K562 (cell line): ENCODE data around the gene ANO1. TPM values are rescaled to one million over a fixed set of nuclear protein-coding genes. Genes with fewer than 3 reads are reported as not detected.

ENCODE experiments used
- ATAC-seq: fragments of 200-7000 bp; cut with Tn5 transposase; 3 replicates; pipeline ENCODE4 v1.9.1; 2020; ENCODE audit warnings: moderate library complexity
- BruUV-seq: library from RNA; stranded (reverse); fragments of 400-500 nt; replicated peaks from 2 replicates; lab custom pipeline; 2021; lab: Mats Ljungman, UMichigan
- CTCF ChIA-PET: fragments of 300-600 bp; formaldehyde crosslinking; extraction: SDS; loops from one replicate; lab custom pipeline; 2021; ENCODE audit warnings: low intra/inter-chr PET ratio; lab: Yijun Ruan, JAX
- POLR2A ChIA-PET: fragments of 300-600, 350-650 bp; sonication (Branson Sonifier 250); formaldehyde crosslinking; extraction: SDS; loops from one replicate; lab custom pipeline; 2021; ENCODE audit warnings: antibody characterized with exemption, inconsistent platforms; lab: Yijun Ruan, JAX
- DNase-seq, 4 experiments: peaks; one replicate each; pipeline versions ENCODE4 v3.0.0 to v3.0.0-alpha.2; 2011 to 2018; ENCODE audit warnings: low spot score in 3 of 4, mixed read lengths in 3 of 4; ENCODE audit errors: extremely low read depth in 1 of 4
- FAIRE-seq: peaks from 2 replicates; lab custom pipeline; 2011; peaks lifted over from hg19 to GRCh38; lab: Jason Lieb, UNC
- H2AFZ ChIP-seq: 2 replicates; pipeline ENCODE4 v1.6.0; 2011; ENCODE audit warnings: low read depth, low read length, control low read depth, inconsistent platforms
- H3K27ac ChIP-seq: fragments of 200-600 bp; 3 replicates; pipeline ENCODE4 v1.8.0; 2011; ENCODE audit warnings: low read depth, mild to moderate bottlenecking, control low read depth, inconsistent platforms, low read length, moderate library complexity, mixed read lengths; ENCODE audit errors: extremely low read depth
- H3K27me3 ChIP-seq, 2 experiments: fragments of 300-600 bp in 1 of 2; 2 replicates in 1 of 2; 3 replicates in 1 of 2; pipeline versions ENCODE4 v1.6.0 to v1.8.0; 2011; ENCODE audit warnings: inconsistent platforms in 2 of 2, low read length in 2 of 2, mild to moderate bottlenecking in 1 of 2, mixed read lengths in 1 of 2, moderate library complexity in 1 of 2; ENCODE audit not compliant: control insufficient read depth in 2 of 2, insufficient read depth in 2 of 2
- H3K36me3 ChIP-seq: fragments of 300-600 bp; 3 replicates; pipeline ENCODE4 v1.8.0; 2011; ENCODE audit warnings: mild to moderate bottlenecking, low read length, inconsistent platforms; ENCODE audit not compliant: control insufficient read depth, insufficient read depth
- H3K4me1 ChIP-seq, 2 experiments: fragments of 200-600 bp in 1 of 2; replicated peaks in 1 of 2; 2 replicates in 1 of 2; 3 replicates in 1 of 2; pipeline versions ENCODE4 v1.5.1 to v1.8.0; 2011; ENCODE audit warnings: inconsistent platforms in 2 of 2, low read length in 2 of 2, mild to moderate bottlenecking in 1 of 2, mixed read lengths in 1 of 2, moderate library complexity in 1 of 2; ENCODE audit not compliant: control insufficient read depth in 2 of 2, insufficient read depth in 2 of 2
- H3K4me2 ChIP-seq: 2 replicates; pipeline ENCODE4 v1.6.1; 2011; ENCODE audit warnings: low read length, control low read depth, inconsistent platforms, mixed read lengths; ENCODE audit not compliant: insufficient read depth
- H3K4me3 ChIP-seq: fragments of 200-600 bp; sonication (generic), shearing (Covaris generic); 2 replicates; pipeline ENCODE4 v1.5.1; 2016; ENCODE audit warnings: control low read depth, inconsistent platforms
- H3K79me2 ChIP-seq: fragments of 200-600 bp; 3 replicates; pipeline ENCODE4 v1.8.0; 2011; ENCODE audit warnings: low read length, inconsistent platforms; ENCODE audit not compliant: control insufficient read depth, insufficient read depth
- H3K9ac ChIP-seq, 2 experiments: 2 replicates each; pipeline versions ENCODE4 v1.6.0 to v1.6.1; 2011; ENCODE audit warnings: low read depth in 2 of 2, low read length in 2 of 2, control low read depth in 1 of 2, inconsistent platforms in 1 of 2, mild to moderate bottlenecking in 1 of 2, mixed read lengths in 1 of 2; ENCODE audit not compliant: insufficient read depth in 1 of 2
- H3K9me1 ChIP-seq: one replicate; pipeline ENCODE4 v1.6.0; 2011; ENCODE audit warnings: inconsistent platforms, mild to moderate bottlenecking, low read length, moderate library complexity; ENCODE audit not compliant: control insufficient read depth, insufficient read depth
- H3K9me3 ChIP-seq: replicated peaks from 2 replicates; pipeline ENCODE4 v1.5.1; 2011; ENCODE audit warnings: low read depth, low read length, inconsistent platforms; ENCODE audit not compliant: control insufficient read depth, insufficient read depth
- H4K20me1 ChIP-seq: replicated peaks from 2 replicates; pipeline ENCODE4 v1.6.1; 2011; ENCODE audit warnings: low read length, inconsistent platforms, mixed read lengths; ENCODE audit not compliant: control insufficient read depth, insufficient read depth
- ATF3 ChIP-seq, 2 experiments: fragments of 450-650 bp in 1 of 2; sonication (generic) in 1 of 2; formaldehyde crosslinking in 1 of 2; IDR thresholded peaks in 1 of 2; conservative IDR thresholded peaks in 1 of 2; 2 replicates each; pipeline versions ENCODE4 v1.6.1 to v1.8.1; 2016 to 2023; ENCODE audit warnings: mild to moderate bottlenecking in 2 of 2, moderate library complexity in 2 of 2, inconsistent platforms in 1 of 2, missing genetic modification reagents in 1 of 2
- ATF7 ChIP-seq: fragments of 450-650 bp; IDR thresholded peaks from 2 replicates; pipeline ENCODE4 v1.7.1; 2014; ENCODE audit warnings: mild to moderate bottlenecking, moderate library complexity
- HNRNPUL1 ChIP-seq: fragments of 200-400 bp; formaldehyde crosslinking; IDR thresholded peaks from 2 replicates; pipeline ENCODE4 v1.6.1; 2017; ENCODE audit warnings: low read length
- TCF3 ChIP-seq: sonication (generic); formaldehyde crosslinking; IDR thresholded peaks from 2 replicates; pipeline ENCODE4 v1.4.0; 2020; ENCODE audit warnings: mild to moderate bottlenecking, missing genetic modification reagents
- ZNF140 ChIP-seq: fragments of 250-450 bp; sonication (Bioruptor Pico); IDR thresholded peaks from 2 replicates; pipeline ENCODE4 v1.8.0; 2021; ENCODE audit warnings: moderate library complexity, mild to moderate bottlenecking, inconsistent platforms
- ZNF384 ChIP-seq: IDR thresholded peaks from 2 replicates; pipeline ENCODE4 v1.6.1; 2012; ENCODE audit warnings: low read depth, low read length, improper control_type of control experiment
- WGBS: fragments of 100-300 bp; shearing (Covaris generic); methylation state at CpG from one replicate; pipeline ENCODE4 v1.1.6; 2016; ENCODE audit warnings: low coverage, mixed read lengths; ENCODE audit not compliant: insufficient coverage; ENCODE audit errors: missing lambda C conversion rate; 5-methylcytosine and 5-hydroxymethylcytosine counted together
- in situ Hi-C: fragments of 300-500 bp; cut with MboI; formaldehyde crosslinking; loops from 4 replicates; pipeline ENCODE4 v1.15.0; 2018; ENCODE audit warnings: inconsistent platforms, mixed read lengths
- intact Hi-C: fragments of 100-400 bp; cut with micrococcal nuclease; formaldehyde crosslinking; loops from 2 replicates; pipeline ENCODE4 v1.14.2; 2022
- polyA plus RNA-seq, 8 experiments: library from polyadenylated mRNA; depleted of rRNA in 4 of 8; stranded (reverse) in 5 of 8; unstranded in 3 of 8; fragments of >200 nt; fragmentation: Nextera tagmentation in 2 of 8; fragmentation: Illumina TruSeq in 1 of 8; extraction: Ambion mirVana in 2 of 8; extraction: Trizol in 1 of 8; gene quantifications; 2 replicates each; pipeline versions ENCODE4 v1.2.1 to v1.2.3, GENCODE V29; 2011 to 2014; ENCODE audit warnings: inconsistent platforms in 1 of 8, missing spikeins in 1 of 8
- total RNA-seq, 7 experiments: library from RNA; depleted of rRNA in 6 of 7; stranded (reverse); fragments of >200 nt in 6 of 7; fragmentation: Illumina TruSeq in 2 of 7; extraction: Trizol in 2 of 7; gene quantifications; 2 replicates each; pipeline versions ENCODE4 v1.2.1 to v1.2.3, GENCODE V29; 2011 to 2021; ENCODE audit warnings: low replicate concordance in 1 of 7
- TF ChIP-seq, protein P1 (sequence below): fragments of 450-650 bp; IDR thresholded peaks from 2 replicates; pipeline ENCODE4 v1.6.1; 2016; ENCODE audit warnings: mild to moderate bottlenecking
- TF ChIP-seq, protein P2 (sequence below): sonication (generic); formaldehyde crosslinking; IDR thresholded peaks from 2 replicates; pipeline ENCODE4 v1.8.1; 2022; ENCODE audit warnings: missing genetic modification reagents

The ANO1 gene
- total and polyA plus RNA-seq, 9 of the 15 experiments (the other 6 are each of a cell fraction or from before 2014, with no cell fraction given): not detected

DNA sequence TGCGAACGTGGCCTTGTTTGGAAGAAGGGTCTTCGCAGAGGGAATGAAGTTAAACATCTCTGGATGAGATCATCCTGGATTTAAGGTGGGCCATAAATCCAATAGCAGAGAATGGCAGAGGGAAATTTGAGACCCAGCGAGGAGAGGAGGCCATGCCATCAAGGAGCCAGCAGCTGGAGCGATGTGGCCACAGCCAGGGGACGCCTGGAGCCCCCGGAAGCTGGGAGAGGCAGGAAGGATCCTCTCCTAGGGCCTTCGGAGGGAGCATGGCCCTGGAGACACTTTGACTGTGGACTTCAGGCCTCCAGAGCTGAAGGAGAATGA lies 22.1 kb downstream of the ANO1 start (continued):
- TF ChIP-seq ZNF140 (CRISPR knock-in tag) (no peak), HNRNPUL1 (no peak), ATF3 (IDR thresholded peaks at IDR 0.05) (no peak), ATF3 (CRISPR knock-in tag; conservative IDR thresholded peaks at IDR 0.05) (no peak), ATF7 (no peak)
- TF ChIP-seq, protein P1, sequence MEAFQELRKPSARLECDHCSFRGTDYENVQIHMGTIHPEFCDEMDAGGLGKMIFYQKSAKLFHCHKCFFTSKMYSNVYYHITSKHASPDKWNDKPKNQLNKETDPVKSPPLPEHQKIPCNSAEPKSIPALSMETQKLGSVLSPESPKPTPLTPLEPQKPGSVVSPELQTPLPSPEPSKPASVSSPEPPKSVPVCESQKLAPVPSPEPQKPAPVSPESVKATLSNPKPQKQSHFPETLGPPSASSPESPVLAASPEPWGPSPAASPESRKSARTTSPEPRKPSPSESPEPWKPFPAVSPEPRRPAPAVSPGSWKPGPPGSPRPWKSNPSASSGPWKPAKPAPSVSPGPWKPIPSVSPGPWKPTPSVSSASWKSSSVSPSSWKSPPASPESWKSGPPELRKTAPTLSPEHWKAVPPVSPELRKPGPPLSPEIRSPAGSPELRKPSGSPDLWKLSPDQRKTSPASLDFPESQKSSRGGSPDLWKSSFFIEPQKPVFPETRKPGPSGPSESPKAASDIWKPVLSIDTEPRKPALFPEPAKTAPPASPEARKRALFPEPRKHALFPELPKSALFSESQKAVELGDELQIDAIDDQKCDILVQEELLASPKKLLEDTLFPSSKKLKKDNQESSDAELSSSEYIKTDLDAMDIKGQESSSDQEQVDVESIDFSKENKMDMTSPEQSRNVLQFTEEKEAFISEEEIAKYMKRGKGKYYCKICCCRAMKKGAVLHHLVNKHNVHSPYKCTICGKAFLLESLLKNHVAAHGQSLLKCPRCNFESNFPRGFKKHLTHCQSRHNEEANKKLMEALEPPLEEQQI: no peak

DNA sequence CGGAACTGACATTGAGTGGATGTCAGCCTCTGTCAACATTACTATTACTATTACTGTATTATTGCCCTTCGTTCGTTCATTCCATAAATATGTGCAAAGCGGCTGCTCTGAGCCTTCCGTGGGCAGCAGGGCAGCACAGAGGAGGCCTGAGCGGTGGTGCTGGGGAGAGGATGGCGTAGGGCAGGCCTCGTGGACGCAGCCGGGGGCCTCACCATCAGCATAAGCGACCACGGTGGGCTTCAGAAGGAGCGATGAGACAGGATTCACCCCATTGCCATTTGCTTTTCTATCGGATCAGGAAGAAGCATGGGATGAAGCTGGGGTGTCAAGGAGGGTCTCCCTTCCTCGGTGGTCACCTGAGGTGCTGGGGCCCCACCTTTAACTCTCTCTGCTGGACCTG lies 22.7 kb downstream of the ANO1 start:
- in situ Hi-C loops: no loop called here
- Histone ChIP-seq H3K4me1 (no peaks in the 10 kb centered on the region; a peak in 1 of 5 replicates), H3K79me2 (no peaks in the 10 kb centered on the region), H3K9ac (no peak overlapping the region), H3K9me1 (no peaks in the 10 kb centered on the region), H3K27me3 (peaks cover 76 to 91% of the 10 kb centered on the region in 2 experiments), H2AFZ (no peak overlapping the region), H3K9me3 (no peaks in the 10 kb centered on the region), H3K27ac (no peak overlapping the region), H3K4me2 (no peak overlapping the region), H3K4me3 (no peak overlapping the region), H4K20me1 (peaks cover 37% of the 10 kb centered on the region), H3K36me3 (no peaks in the 10 kb centered on the region)
- WGBS: 3% methylated on average over 15 of the region's 15 CpGs
- BruUV-seq: no TSS peak
- DNase-seq (no peak), FAIRE-seq (no peak), ATAC-seq (no peak)
- intact Hi-C loops: no loop called here
- ChIA-PET CTCF (no interaction called here), POLR2A (no interaction called here)
- TF ChIP-seq ZNF384 (no peak), TCF3 (CRISPR knock-in tag) (no peak)
- TF ChIP-seq, protein P2, sequence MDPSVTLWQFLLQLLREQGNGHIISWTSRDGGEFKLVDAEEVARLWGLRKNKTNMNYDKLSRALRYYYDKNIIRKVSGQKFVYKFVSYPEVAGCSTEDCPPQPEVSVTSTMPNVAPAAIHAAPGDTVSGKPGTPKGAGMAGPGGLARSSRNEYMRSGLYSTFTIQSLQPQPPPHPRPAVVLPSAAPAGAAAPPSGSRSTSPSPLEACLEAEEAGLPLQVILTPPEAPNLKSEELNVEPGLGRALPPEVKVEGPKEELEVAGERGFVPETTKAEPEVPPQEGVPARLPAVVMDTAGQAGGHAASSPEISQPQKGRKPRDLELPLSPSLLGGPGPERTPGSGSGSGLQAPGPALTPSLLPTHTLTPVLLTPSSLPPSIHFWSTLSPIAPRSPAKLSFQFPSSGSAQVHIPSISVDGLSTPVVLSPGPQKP (CRISPR knock-in tag): no peak
